ENCODE results near the gene LIPI. TPM values are rescaled to one million over a fixed set of nuclear protein-coding genes. Genes with fewer than 3 reads are reported as not detected.

Gene LIPI
- not detected for total RNA-seq

- POLR2A ChIA-PET = no interaction called here
- H3K27me3 Mint-ChIP-seq (ENCODE audit: low read depth) = peaks cover 16% of the 10 kb centered on the region
Observed at GRCh38 chr21:14210738-14211137, at the start of gene LIPI. Gene LIPI (minus strand): TSS chr21:14210955. CDS start chr21:14210845, 110 bp downstream.

GRCh38 chr21:14260174-14260764 is 49.5 kb upstream of the LIPI start:
- POLR2A ChIA-PET = no interaction called here
- no peaks in the 10 kb centered on the region for H3K9me3 Mint-ChIP-seq (ENCODE audit: insufficient read depth)

More at GRCh38 chr21:14210738-14211137, at the start of gene LIPI:
- no peaks in the 10 kb centered on the region for H3K9me3 Mint-ChIP-seq (ENCODE audit: insufficient read depth)
- H3K27ac Mint-ChIP-seq = no peak within 1 kb of the TSS
- ATAC-seq = no peak
- no peaks in the 10 kb centered on the region for H3K36me3 Mint-ChIP-seq (ENCODE audit: low read depth)
- DNase-seq = no peak
- no peak within 1 kb of the TSS for H3K4me3 Mint-ChIP-seq
- CTCF ChIA-PET = interaction anchor here (1.5 kb wide), 1 partner anchor 8 kb away, joined by 3 read pairs; no protein-coding TSS in a partner anchor
- H3K4me1 Mint-ChIP-seq (ENCODE audit: low read depth) = no peaks in the 10 kb centered on the region

GRCh38 chr21:14259747-14260146 is 49.0 kb upstream of the LIPI start:
- POLR2A ChIA-PET = no interaction called here

More at GRCh38 chr21:14260174-14260764, 49.5 kb upstream of the LIPI start:
- H3K36me3 Mint-ChIP-seq (ENCODE audit: low read depth) = no peaks in the 10 kb centered on the region
- CTCF ChIA-PET = interaction anchor here (0.9 to 1.4 kb wide), 5 partner anchors 12 to 1225 kb away, joined by 3 to 5 read pairs (median 3); no protein-coding TSS in a partner anchor
- H3K4me1 Mint-ChIP-seq (ENCODE audit: low read depth) = no peaks in the 10 kb centered on the region
- no peak overlapping the region for H3K27ac Mint-ChIP-seq
- no peak overlapping the region for H3K4me3 Mint-ChIP-seq
- peaks cover 4% of the 10 kb centered on the region for H3K27me3 Mint-ChIP-seq (ENCODE audit: low read depth)
- DNase-seq (no peak), ATAC-seq (no peak)

GRCh38 chr21:14251336-14251735 is 40.6 kb upstream of the LIPI start:
- no peak for ATAC-seq
- H3K4me1 Mint-ChIP-seq (ENCODE audit: low read depth) = peaks cover 2% of the 10 kb centered on the region
- no peaks in the 10 kb centered on the region for H3K36me3 Mint-ChIP-seq (ENCODE audit: low read depth)
- peaks cover 4% of the 10 kb centered on the region for H3K27me3 Mint-ChIP-seq (ENCODE audit: low read depth)
- H3K27ac Mint-ChIP-seq = no peak overlapping the region
- CTCF ChIA-PET = no interaction called here
- H3K9me3 Mint-ChIP-seq (ENCODE audit: insufficient read depth) = no peaks in the 10 kb centered on the region
- no peak overlapping the region for H3K4me3 Mint-ChIP-seq
- no peak for DNase-seq
- POLR2A ChIA-PET = no interaction called here

More at GRCh38 chr21:14259747-14260146, 49.0 kb upstream of the LIPI start:
- Mint-ChIP-seq H3K4me1 (ENCODE audit: low read depth) (no peaks in the 10 kb centered on the region), H3K9me3 (ENCODE audit: insufficient read depth) (no peaks in the 10 kb centered on the region), H3K27me3 (ENCODE audit: low read depth) (peaks cover 4% of the 10 kb centered on the region), H3K4me3 (no peak overlapping the region), H3K36me3 (ENCODE audit: low read depth) (no peaks in the 10 kb centered on the region), H3K27ac (no peak overlapping the region)
- CTCF ChIA-PET = interaction anchor here (0.9 to 1.4 kb wide), 6 partner anchors 11 to 1223 kb away, joined by 3 to 5 read pairs (median 3); no protein-coding TSS in a partner anchor
- no peak for ATAC-seq
- no peak for DNase-seq

GRCh38 chr21:14245711-14246110 is 35.0 kb upstream of the LIPI start:
- Mint-ChIP-seq H3K27me3 (ENCODE audit: low read depth) (peaks cover 7% of the 10 kb centered on the region), H3K4me1 (ENCODE audit: low read depth) (no peaks in the 10 kb centered on the region), H3K27ac (no peak overlapping the region), H3K36me3 (ENCODE audit: low read depth) (no peaks in the 10 kb centered on the region), H3K4me3 (no peak overlapping the region), H3K9me3 (ENCODE audit: insufficient read depth) (no peaks in the 10 kb centered on the region)
- DNase-seq (no peak), ATAC-seq (no peak)
- CTCF ChIA-PET = interaction anchor here (2.6 kb wide), 1 partner anchor 8 kb away, joined by 12 read pairs; no protein-coding TSS in a partner anchor
- POLR2A ChIA-PET = no interaction called here

GRCh38 chr21:14244911-14245310 is 34.2 kb upstream of the LIPI start:
- CTCF ChIA-PET = interaction anchor here (2.6 kb wide), 1 partner anchor 9 kb away, joined by 12 read pairs; no protein-coding TSS in a partner anchor

GRCh38 chr21:14243874-14244273 is 33.1 kb upstream of the LIPI start:
- ChIA-PET CTCF (interaction anchor here (1.0 to 2.6 kb wide), 2 partner anchors 10 to 16 kb away, joined by 3 to 12 read pairs; no protein-coding TSS in a partner anchor), POLR2A (interaction anchor here (1.0 kb wide), 1 partner anchor 28 kb away, joined by 3 read pairs; the partner anchor contains the start of gene RBM11)
- Mint-ChIP-seq H3K4me3 (no peak overlapping the region), H3K27ac (no peak overlapping the region), H3K4me1 (ENCODE audit: low read depth) (no peaks in the 10 kb centered on the region), H3K36me3 (ENCODE audit: low read depth) (no peaks in the 10 kb centered on the region), H3K27me3 (ENCODE audit: low read depth) (peaks cover 7% of the 10 kb centered on the region), H3K9me3 (ENCODE audit: insufficient read depth) (no peaks in the 10 kb centered on the region)
- ATAC-seq (no peak), DNase-seq (no peak)

More at GRCh38 chr21:14244911-14245310, 34.2 kb upstream of the LIPI start:
- ATAC-seq (no peak), DNase-seq (no peak)
- H3K27me3 Mint-ChIP-seq (ENCODE audit: low read depth) = peaks cover 7% of the 10 kb centered on the region
- POLR2A ChIA-PET = no interaction called here
- no peaks in the 10 kb centered on the region for H3K36me3 Mint-ChIP-seq (ENCODE audit: low read depth)
- no peak overlapping the region for H3K27ac Mint-ChIP-seq
- H3K4me1 Mint-ChIP-seq (ENCODE audit: low read depth) = no peaks in the 10 kb centered on the region
- no peaks in the 10 kb centered on the region for H3K9me3 Mint-ChIP-seq (ENCODE audit: insufficient read depth)
- no peak overlapping the region for H3K4me3 Mint-ChIP-seq

GRCh38 chr21:14243461-14243860 is 32.7 kb upstream of the LIPI start:
- Mint-ChIP-seq H3K27ac (no peak overlapping the region), H3K4me3 (no peak overlapping the region), H3K9me3 (ENCODE audit: insufficient read depth) (no peaks in the 10 kb centered on the region), H3K36me3 (ENCODE audit: low read depth) (no peaks in the 10 kb centered on the region), H3K4me1 (ENCODE audit: low read depth) (no peaks in the 10 kb centered on the region), H3K27me3 (ENCODE audit: low read depth) (peaks cover 7% of the 10 kb centered on the region)
- ChIA-PET POLR2A (interaction anchor here (1.0 kb wide), 1 partner anchor 27 kb away, joined by 3 read pairs; the partner anchor contains the start of gene RBM11), CTCF (interaction anchor here (1.0 to 2.6 kb wide), 2 partner anchors 10 to 16 kb away, joined by 3 to 12 read pairs; no protein-coding TSS in a partner anchor)
- DNase-seq (no peak), ATAC-seq (no peak)

GRCh38 chr21:14241297-14241696 is 30.5 kb upstream of the LIPI start:
- DNase-seq (no peak), ATAC-seq (no peak)
- no peak overlapping the region for H3K27ac Mint-ChIP-seq
- no peaks in the 10 kb centered on the region for H3K9me3 Mint-ChIP-seq (ENCODE audit: insufficient read depth)
- no peaks in the 10 kb centered on the region for H3K4me1 Mint-ChIP-seq (ENCODE audit: low read depth)
- ChIA-PET POLR2A (no interaction called here), CTCF (no interaction called here)
- peaks cover 5% of the 10 kb centered on the region for H3K27me3 Mint-ChIP-seq (ENCODE audit: low read depth)
- H3K4me3 Mint-ChIP-seq = no peak overlapping the region
- no peaks in the 10 kb centered on the region for H3K36me3 Mint-ChIP-seq (ENCODE audit: low read depth)

GRCh38 chr21:14239281-14239680 is 28.5 kb upstream of the LIPI start:
- ChIA-PET POLR2A (no interaction called here), CTCF (interaction anchor here (0.7 to 2.2 kb wide), 2 partner anchors 12 to 14 kb away, joined by 3 to 5 read pairs; no protein-coding TSS in a partner anchor)
- Mint-ChIP-seq H3K4me1 (ENCODE audit: low read depth) (no peaks in the 10 kb centered on the region), H3K36me3 (ENCODE audit: low read depth) (no peaks in the 10 kb centered on the region), H3K4me3 (no peak overlapping the region), H3K9me3 (ENCODE audit: insufficient read depth) (no peaks in the 10 kb centered on the region), H3K27me3 (ENCODE audit: low read depth) (peaks cover 3% of the 10 kb centered on the region), H3K27ac (no peak overlapping the region)
- DNase-seq (no peak), ATAC-seq (no peak)

- Mint-ChIP-seq H3K36me3 (ENCODE audit: low read depth) (no peaks in the 10 kb centered on the region), H3K4me3 (no peak overlapping the region), H3K27me3 (ENCODE audit: low read depth) (peaks cover 3% of the 10 kb centered on the region), H3K27ac (no peak overlapping the region), H3K9me3 (ENCODE audit: insufficient read depth) (no peaks in the 10 kb centered on the region), H3K4me1 (ENCODE audit: low read depth) (no peaks in the 10 kb centered on the region)
- DNase-seq (no peak), ATAC-seq (no peak)
- POLR2A ChIA-PET = no interaction called here
- CTCF ChIA-PET = no interaction called here
Observed at GRCh38 chr21:14236180-14236579, 25.4 kb upstream of the LIPI start.

- H3K27me3 Mint-ChIP-seq (ENCODE audit: low read depth) = peaks cover 3% of the 10 kb centered on the region
- DNase-seq (no peak), ATAC-seq (no peak)
- H3K36me3 Mint-ChIP-seq (ENCODE audit: low read depth) = no peaks in the 10 kb centered on the region
- H3K27ac Mint-ChIP-seq = no peak overlapping the region
- H3K9me3 Mint-ChIP-seq (ENCODE audit: insufficient read depth) = no peaks in the 10 kb centered on the region
- CTCF ChIA-PET = no interaction called here
- no peaks in the 10 kb centered on the region for H3K4me1 Mint-ChIP-seq (ENCODE audit: low read depth)
- POLR2A ChIA-PET = no interaction called here
- H3K4me3 Mint-ChIP-seq = no peak overlapping the region
Observed at GRCh38 chr21:14235101-14235500, 24.3 kb upstream of the LIPI start.
